Measurements from ENCODE around the gene RPS27.
"Not testable (repeated sequence)": the region's sequence is repeated elsewhere in the genome, so short reads cannot be mapped to it uniquely, and the experiment has no call there.

RPS27 gene

GRCh38 chr1:154019269-154019668 lies 28.7 kb downstream of the RPS27 start:
- Histone ChIP-seq H3K9me3 (ENCODE audit: low read length) (no peaks in the 10 kb centered on the region), H3K4me3 (ENCODE audit: low read depth, low read length, poor library complexity, severe bottlenecking) (no peak overlapping the region), H3K79me2 (ENCODE audit: insufficient read depth, low read length) (no peaks in the 10 kb centered on the region), H3K27me3 (ENCODE audit: insufficient read depth, low read length) (no peaks in the 10 kb centered on the region), H3K36me3 (ENCODE audit: insufficient read depth, low read length) (no peaks in the 10 kb centered on the region), H3K4me1 (ENCODE audit: insufficient read depth, low read length, severe bottlenecking) (no peaks in the 10 kb centered on the region), H2AFZ (ENCODE audit: low read length) (no peak overlapping the region), H3K9ac (ENCODE audit: low read length) (no peak overlapping the region), H3F3A (ENCODE audit: insufficient read depth, low read length) (no peaks in the 10 kb centered on the region), H3K4me2 (ENCODE audit: low read length) (no peak overlapping the region), H3K27ac (ENCODE audit: low read depth, low read length, poor library complexity, severe bottlenecking) (no peak overlapping the region), H3K9me2 (ENCODE audit: low read depth, low read length) (no peaks in the 10 kb centered on the region), H4K20me1 (ENCODE audit: insufficient read depth, low read length) (no peaks in the 10 kb centered on the region)
- TF ChIP-seq EZH2 (IDR thresholded peaks at IDR 0.05; ENCODE audit: borderline replicate concordance, low read length) (no peak), CTCF (IDR thresholded peaks at IDR 0.05; ENCODE audit: low read length) (no peak)

GRCh38 chr1:154019940-154020339 lies 29.4 kb downstream of the RPS27 start:
- H2AFZ ChIP-seq (ENCODE audit: low read length) = no peak overlapping the region
- H3K27ac ChIP-seq (ENCODE audit: low read depth, low read length, poor library complexity, severe bottlenecking) = no peak overlapping the region
- no peaks in the 10 kb centered on the region for H3K79me2 ChIP-seq (ENCODE audit: insufficient read depth, low read length)
- H3K9me3 ChIP-seq (ENCODE audit: low read length) = no peaks in the 10 kb centered on the region
- H3K27me3 ChIP-seq (ENCODE audit: insufficient read depth, low read length) = no peaks in the 10 kb centered on the region
- H3K4me1 ChIP-seq (ENCODE audit: insufficient read depth, low read length, severe bottlenecking) = no peaks in the 10 kb centered on the region
- no peak overlapping the region for H3K4me2 ChIP-seq (ENCODE audit: low read length)
- no peak overlapping the region for H3K9ac ChIP-seq (ENCODE audit: low read length)
- TF ChIP-seq CTCF (IDR thresholded peaks at IDR 0.05; ENCODE audit: low read length) (no peak), EZH2 (IDR thresholded peaks at IDR 0.05; ENCODE audit: borderline replicate concordance, low read length) (no peak)
- no peaks in the 10 kb centered on the region for H3F3A ChIP-seq (ENCODE audit: insufficient read depth, low read length)
- no peak overlapping the region for H3K4me3 ChIP-seq (ENCODE audit: low read depth, low read length, poor library complexity, severe bottlenecking)
- H3K9me2 ChIP-seq (ENCODE audit: low read depth, low read length) = no peaks in the 10 kb centered on the region
- no peaks in the 10 kb centered on the region for H3K36me3 ChIP-seq (ENCODE audit: insufficient read depth, low read length)
- H4K20me1 ChIP-seq (ENCODE audit: insufficient read depth, low read length) = no peaks in the 10 kb centered on the region

- not testable (repeated sequence) for H3K36me3 ChIP-seq (ENCODE audit: insufficient read depth, low read length); H3K27me3 ChIP-seq (ENCODE audit: insufficient read depth, low read length); H3F3A ChIP-seq (ENCODE audit: insufficient read depth, low read length); H4K20me1 ChIP-seq (ENCODE audit: insufficient read depth, low read length); H3K9me3 ChIP-seq (ENCODE audit: low read length); H3K9me2 ChIP-seq (ENCODE audit: low read depth, low read length); H3K4me2 ChIP-seq (ENCODE audit: low read length); H2AFZ ChIP-seq (ENCODE audit: low read length); H3K27ac ChIP-seq (ENCODE audit: low read depth, low read length, poor library complexity, severe bottlenecking); H3K79me2 ChIP-seq (ENCODE audit: insufficient read depth, low read length); H3K4me1 ChIP-seq (ENCODE audit: insufficient read depth, low read length, severe bottlenecking); H3K4me3 ChIP-seq (ENCODE audit: low read depth, low read length, poor library complexity, severe bottlenecking); H3K9ac ChIP-seq (ENCODE audit: low read length)
Observed at GRCh38 chr1:154033697-154034096, 43.1 kb downstream of the RPS27 start.
